GM21367 (cell line): ENCODE measurements around the gene NTF4.
"Not testable (repeated sequence)": the region's sequence is repeated elsewhere in the genome, so short reads cannot be mapped to it uniquely, and the experiment has no call there.

Source experiments
- ATAC-seq: cut with Tn5 transposase; IDR thresholded peaks from one replicate; pipeline ENCODE4 v1.9.1; 2021; ENCODE audit not compliant: unreplicated experiment

Gene NTF4

DNA sequence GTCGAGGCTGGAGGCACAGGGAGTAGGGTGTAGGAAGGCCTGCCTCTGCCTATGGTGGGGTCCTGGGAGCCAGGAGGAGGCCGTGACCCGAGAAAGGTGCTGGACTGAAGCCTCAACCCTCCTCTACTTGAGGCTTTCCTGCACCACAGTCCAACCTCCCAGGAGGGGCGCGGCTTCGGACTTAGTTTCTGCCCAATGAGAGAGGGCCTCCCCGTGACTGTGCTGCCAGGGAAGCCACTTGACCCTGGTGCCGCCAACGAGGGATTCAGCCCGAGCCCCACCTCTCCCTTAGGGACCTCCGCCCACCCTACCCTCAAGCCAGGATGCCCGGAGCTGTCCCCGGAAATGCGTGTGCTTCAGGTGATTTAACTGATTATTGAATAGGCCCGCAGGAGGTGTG, 40.4 kb downstream of the NTF4 start, which contains the start of gene CGB3:
TSS of gene CGB3 (minus strand) at position 101 of the 400 bp plus-strand sequence. CDS start 362 bp downstream, outside the sequence.
- ATAC-seq = not testable (repeated sequence)

DNA sequence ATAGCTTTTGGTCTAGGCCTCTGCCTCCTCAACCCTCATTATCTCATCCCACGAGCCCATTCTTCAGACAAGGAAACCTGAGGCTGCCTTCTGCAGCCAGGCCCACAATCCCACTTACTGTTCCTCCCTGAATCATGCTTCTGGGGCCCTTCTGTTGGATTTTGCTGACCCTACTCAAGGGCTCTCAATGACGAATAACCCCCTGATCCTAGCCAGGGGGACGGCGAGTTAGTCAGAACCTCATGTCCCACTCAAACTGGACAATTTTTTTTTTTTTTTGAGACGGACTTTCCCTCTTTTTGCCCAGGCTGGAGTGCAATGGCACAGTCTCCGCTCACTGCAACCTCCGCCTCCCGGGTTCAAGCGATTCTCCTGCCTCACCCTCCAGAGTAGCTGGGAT, 42.5 kb downstream of the NTF4 start:
- ATAC-seq = no peak

DNA sequence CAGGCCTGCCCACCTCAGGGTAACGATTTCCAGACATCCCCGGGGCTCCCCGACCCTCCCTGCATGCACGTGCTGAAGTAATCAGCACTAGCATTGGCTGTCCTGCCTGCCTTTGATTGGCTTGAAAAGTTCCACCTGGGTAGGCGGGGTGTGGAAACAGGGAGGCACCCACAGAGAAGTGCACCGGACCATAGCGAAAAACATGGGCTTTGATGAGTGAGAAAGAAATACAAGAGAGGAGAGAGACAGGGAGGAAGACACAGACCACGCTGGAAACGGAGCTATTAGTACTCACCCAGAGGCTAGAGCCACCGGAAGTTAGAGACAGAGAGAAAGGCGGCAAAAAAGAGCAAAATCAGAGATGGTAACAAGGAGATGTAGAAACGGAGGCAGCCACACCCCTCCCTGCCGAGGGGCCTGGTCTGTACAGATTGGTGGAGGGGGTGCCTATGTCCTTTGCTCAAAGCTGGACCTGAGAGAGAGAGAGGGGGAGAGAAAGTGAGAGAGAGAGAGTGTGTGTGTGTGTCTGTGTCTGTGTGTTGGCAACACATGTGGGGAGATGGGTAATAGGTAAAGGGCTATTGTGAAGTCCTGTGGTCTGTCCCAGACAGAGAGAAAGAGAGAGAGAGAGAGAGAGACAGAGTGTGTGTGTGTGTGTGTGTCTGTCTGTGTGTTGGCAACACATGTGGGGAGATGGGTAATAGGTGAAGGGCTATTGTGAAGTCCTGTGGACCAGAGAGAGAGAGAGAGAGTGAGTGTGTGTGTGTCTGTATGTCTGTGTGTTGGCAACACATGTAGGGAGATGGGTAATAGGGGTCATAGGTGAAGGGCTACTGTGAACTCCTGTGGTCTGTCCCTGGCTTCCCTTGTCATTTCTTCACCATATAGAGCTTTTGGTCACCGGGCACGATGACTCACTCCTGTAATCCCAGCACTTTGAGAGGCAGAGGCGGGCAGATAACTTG, 43.4 kb downstream of the NTF4 start:
- no peak for ATAC-seq

DNA sequence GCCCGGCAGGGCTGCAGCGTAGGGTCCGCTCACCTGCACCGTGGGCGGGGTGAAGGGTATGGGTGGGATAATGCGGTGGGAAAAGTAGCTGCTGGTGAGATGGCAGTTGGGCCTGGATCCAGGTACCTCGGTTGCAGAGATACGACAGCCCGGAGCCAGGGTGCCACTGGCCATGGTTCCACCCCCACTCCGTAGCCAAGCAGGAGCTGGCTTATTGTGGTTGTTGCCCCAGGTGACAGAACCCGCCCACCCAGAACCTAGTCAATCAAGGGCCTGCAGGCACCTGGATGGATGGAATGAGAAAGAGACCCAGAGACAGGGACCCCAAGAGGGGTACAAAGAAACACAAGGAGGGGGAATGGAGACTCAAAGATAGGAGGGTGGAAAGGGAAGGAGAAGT, 44.3 kb downstream of the NTF4 start:
- ATAC-seq = no peak

DNA sequence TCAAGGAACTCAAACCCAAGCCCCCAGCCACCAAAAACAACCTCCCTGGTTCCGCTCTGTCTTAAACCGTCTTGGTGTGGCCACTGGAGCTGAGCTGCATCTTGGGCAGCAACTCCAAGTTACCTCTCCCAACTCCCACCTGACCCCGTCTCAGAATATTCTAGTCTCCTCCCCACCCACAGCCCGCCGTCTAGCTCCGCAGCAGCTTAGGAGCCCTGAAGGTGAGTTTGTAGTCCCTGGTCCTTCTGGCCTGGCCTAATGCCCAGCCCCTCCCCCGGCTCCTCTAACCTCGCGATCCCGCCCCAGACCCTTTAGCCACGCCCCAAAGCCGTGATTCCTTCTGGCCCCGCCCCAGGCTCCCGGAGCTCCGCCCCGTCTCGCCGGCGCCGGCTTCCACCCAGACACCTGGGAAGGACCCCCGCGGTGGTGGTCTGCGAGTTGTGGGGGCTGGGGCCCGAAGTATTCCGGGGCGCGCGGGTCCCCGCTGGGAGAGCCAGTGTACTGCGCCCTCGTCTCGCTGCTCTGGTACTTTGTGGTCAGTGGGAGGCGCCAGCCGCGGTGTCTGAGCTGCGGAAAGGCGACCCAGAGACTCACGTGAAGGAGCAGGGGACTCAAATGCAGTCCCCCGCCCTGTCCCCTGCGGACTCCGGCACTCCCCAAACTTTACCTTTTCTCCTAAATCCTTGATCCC, 45.2 kb downstream of the NTF4 start:
- no peak for ATAC-seq

DNA sequence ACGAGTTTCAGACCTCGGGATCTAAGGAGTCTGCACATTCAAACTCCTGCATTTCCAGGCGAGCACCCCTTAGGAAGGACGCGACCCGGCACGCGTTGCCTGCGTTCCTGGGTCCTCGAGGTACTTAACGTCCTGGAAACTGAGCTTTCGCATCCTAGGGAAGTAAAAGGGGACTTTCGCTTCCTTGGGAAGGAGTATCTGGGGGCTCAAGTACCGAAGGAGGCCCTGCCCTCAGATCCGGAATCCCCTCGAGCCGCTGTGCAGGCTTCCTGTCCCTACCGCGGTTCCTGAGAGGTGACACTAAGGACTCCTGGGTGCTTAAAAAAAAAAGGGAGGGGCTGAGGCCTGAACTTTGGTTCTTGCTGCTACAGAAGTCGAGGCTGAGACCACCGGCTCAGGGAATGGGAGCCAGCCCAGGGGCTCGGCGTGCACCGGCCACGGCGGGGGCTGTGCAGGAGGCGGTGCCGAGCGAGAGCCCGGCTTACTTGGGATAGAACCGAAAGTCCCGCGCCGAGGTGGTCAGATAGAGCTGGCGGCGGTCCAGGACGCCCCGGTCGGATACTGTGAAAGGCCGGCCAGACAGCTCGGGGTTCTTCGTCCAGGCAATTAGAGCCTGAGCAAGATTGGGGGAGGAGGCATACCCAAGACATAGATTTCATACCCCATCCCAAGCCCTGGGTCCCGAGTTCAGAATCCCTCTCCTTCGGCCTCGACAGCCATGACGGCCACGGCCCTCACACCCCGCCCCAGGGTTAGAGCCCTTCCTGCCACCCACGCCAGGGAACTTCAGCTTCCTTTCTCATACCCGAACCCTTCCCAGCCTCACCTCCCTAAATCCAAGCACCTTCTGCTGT, 46.0 kb downstream of the NTF4 start:
- not testable (repeated sequence) for ATAC-seq

DNA sequence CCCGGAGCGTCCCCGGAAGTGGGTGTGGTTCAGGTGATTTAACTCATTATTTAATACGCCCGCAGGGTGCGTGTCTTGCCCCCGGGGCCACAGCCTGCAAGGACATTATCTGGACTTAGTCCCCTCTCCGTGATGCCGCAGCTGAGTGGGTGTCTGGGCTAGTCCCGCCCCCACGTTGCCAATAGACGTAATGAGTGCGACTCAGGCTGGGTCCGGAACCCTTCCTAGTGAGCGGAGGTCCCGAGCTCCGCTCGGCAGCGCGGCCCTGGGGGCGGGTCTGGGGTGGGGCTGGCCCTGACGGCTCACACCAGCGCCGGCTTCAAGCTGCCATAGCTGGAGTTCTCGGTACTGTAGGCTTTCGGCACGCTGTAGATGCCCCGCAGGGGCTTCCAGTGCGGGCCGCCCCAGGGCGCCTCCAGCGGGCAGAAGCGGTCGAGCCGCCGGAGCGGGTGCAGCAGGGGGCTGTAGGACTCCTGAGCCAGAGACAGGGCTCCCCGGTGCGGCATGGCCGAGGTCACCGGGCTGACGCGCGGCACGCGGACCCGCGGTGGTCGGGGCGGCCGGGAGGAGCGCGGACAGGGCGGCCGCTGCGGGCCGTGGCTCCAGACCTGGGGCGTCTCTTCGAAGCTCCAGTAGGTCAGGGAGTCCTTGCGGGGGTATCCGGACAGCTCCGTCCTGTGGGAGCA, 46.8 kb downstream of the NTF4 start:
- ATAC-seq = no peak

DNA sequence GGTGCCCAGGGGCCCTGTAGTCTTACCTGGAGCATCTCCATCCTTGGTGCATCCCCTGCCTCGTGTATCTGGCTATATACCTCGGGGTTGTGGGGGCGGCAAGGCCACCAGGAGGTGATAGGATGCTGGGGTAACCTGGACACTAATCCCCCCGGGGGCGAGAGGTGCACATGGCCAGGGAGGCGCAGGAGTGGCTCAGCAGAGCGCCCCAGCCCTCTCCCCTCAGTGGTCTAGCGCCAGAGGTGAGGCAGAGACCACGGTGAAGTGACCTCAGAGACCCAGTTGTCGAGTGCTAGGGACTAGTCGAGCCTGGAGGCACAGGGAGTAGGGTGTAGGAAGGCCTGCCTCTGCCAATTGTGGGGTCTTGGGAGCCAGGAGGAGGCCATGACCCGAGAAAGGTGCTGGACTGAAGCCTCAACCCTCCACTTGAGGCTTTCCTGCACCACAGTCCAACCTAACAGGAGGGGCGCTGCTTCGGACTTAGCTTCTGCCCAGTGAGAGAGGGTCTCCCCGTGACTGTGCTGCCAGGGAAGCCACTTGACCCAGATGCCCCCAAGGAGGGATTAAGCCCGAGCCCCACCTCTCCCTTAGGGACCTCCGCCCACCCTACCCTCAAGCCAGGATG, 47.5 kb downstream of the NTF4 start, which contains the start of gene LHB:
TSS of gene LHB (minus strand) at position 51 of the 625 bp plus-strand sequence. CDS start at position 41, 10 bp downstream.
- ATAC-seq = no peak

DNA sequence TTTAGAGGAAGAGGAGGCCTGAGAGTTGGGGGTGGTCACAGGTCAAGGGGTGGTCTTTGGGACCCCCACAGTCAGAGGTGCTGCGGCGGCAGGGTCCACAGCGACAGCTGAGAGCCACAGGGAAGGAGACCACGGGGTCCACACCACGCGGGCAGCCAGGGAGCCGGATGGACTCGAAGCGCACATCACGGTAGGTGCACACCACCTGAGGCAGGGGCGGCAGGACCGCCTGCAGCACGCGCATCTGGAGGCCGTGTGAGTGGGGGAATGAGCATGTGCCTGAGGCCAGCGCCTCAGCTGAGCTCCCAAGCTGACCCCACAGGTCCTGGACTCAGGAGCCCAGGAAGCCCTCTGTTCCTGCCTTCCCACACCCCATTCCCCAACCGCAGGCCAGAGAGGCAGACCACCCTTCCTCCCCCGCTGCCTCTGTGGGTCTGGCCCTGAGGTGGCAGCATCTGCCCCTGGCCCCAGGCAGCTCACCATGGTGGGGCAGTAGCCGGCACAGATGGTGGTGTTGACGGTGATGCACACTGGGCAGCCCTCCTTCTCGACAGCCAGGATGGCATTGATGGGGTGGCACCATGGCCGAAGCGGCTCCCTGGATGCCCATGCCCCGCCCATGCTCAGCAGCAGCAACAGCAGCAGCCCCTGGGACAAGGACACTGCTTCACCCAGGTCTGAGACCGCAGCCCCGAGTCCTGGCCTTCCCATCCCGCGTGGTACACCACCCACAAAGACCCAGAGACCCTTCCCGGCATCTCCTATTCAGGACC, 48.4 kb downstream of the NTF4 start:
- no peak for ATAC-seq

DNA sequence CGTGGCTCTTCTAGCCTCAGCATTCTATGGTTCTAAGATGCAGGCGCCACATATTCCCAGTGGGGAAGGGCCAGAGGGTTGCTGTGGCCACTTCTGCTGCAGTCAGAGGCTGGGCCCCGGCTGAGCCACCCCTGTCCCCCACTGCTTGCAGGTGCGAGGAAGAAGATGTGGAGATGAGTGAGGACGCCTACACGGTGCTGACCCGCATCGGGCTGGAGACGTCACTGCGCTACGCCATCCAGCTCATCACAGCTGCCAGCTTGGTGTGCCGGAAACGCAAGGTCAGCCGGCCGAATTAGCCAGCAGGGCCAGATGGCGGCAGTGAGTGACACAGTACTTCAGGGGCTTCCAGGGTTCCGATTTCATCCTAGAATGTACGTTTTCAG, 49.8 kb downstream of the NTF4 start:
- no peak for ATAC-seq

DNA sequence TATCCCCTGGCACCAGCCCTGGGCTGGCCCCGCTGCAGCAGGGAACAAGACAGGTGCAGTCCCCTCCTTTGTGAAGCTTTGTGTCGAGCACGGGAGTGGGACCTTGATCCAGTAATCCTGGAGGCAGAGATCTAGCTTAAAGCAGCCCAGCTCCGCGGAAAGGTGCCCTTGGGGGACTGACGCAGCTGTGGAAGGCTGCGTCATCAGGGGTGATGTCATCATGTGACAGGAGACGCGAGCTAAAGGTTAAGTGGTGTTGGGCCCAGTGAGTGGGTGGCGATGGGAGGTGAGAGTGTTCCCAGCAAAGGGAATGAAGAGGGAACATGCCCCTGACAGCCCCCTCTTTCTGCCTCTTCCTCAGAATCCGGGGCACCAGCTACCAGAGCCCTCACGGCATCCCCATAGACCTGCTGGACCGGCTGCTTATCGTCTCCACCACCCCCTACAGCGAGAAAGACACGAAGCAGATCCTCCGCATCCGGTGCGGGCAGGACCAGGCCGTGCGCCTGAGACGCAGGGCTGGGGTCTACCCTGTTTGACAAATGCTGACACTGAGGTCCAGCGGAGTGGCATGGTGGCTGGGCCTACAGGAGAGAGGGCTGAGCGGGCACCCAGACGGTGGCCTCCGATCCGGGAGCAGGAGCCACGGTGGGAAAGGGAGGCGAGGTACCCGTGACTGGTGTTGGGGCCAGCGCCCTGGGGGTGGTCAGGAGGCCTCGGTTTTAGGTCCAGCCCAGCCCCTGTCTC, 50.3 kb downstream of the NTF4 start:
- no peak for ATAC-seq

DNA sequence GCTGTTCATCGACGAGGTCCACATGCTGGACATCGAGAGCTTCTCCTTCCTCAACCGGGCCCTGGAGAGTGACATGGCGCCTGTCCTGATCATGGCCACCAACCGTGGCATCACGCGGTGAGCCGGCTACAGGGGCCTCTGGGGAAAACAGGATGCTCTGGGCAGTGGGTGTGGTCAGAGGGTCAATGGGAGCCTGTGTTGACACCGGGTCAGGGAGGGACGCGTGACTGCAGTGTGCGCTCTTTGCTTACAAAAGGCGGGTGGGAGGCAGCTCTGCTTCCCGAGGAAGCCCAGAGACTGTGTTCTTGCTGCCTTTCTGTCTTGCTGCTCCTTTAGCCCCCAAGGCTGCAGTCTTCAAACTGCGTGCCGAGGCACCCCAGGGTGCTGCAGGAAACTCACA, 53.4 kb downstream of the NTF4 start:
- no peak for ATAC-seq
